ENCODE results near the gene SYCP1.
"Not testable (repeated sequence)": the region's sequence is repeated elsewhere in the genome, so short reads cannot be mapped to it uniquely, and the experiment has no call there.

Gene SYCP1

GRCh38 chr1:114854693-114855320 lies at the start of gene SYCP1:
SYCP1 (plus strand) TSS chr1:114854863; CDS start chr1:114855465, 602 bp downstream.
- intact Hi-C loops (cut with DNase I), result no loop called here
- no peak for DNase-seq

- intact Hi-C loops (cut with DNase I), result no loop called here
- DNase-seq, result no peak
These were observed 34.8 kb upstream of the SYCP1 start for GRCh38 chr1:114819869-114820268.

- DNase-seq, result no peak
- intact Hi-C loops (cut with DNase I), result no loop called here
These were observed 34.3 kb upstream of the SYCP1 start for GRCh38 chr1:114820392-114820791.

GRCh38 chr1:114821978-114822377 lies 32.7 kb upstream of the SYCP1 start:
- intact Hi-C loops (cut with DNase I), result no loop called here
- DNase-seq, result no peak

GRCh38 chr1:114828251-114828650 lies 26.4 kb upstream of the SYCP1 start:
- no peak for DNase-seq
- intact Hi-C loops (cut with DNase I), result no loop called here

- DNase-seq; intact Hi-C loops (cut with DNase I): not testable (repeated sequence)
These were observed 24.6 kb upstream of the SYCP1 start for GRCh38 chr1:114830075-114830474.

- intact Hi-C loops (cut with DNase I), result no loop called here
- DNase-seq, result no peak
These were observed 23.2 kb upstream of the SYCP1 start for GRCh38 chr1:114831276-114831994.

GRCh38 chr1:114832057-114832456 lies 22.6 kb upstream of the SYCP1 start:
- DNase-seq, result no peak
- intact Hi-C loops (cut with DNase I), result no loop called here

GRCh38 chr1:114833421-114833820 lies 21.2 kb upstream of the SYCP1 start:
- no peak for DNase-seq
- intact Hi-C loops (cut with DNase I), result no loop called here

GRCh38 chr1:114844270-114844669 lies 10.4 kb upstream of the SYCP1 start:
- intact Hi-C loops (cut with DNase I), result no loop called here
- no peak for DNase-seq

GRCh38 chr1:114853584-114853983 lies 1.1 kb upstream of the SYCP1 start:
- no peak for DNase-seq
- intact Hi-C loops (cut with DNase I), result no loop called here

- intact Hi-C loops (cut with DNase I), result no loop called here
- no peak for DNase-seq
These were observed 6.7 kb downstream of the SYCP1 start for GRCh38 chr1:114861384-114861783.

- intact Hi-C loops (cut with DNase I), result no loop called here
- DNase-seq, result peak in 2 of 10 donors; percentile 55 to 75
These were observed 37.7 kb downstream of the SYCP1 start for GRCh38 chr1:114892194-114892918.

- DNase-seq, result no peak
- intact Hi-C loops (cut with DNase I), result no loop called here
These were observed 42.1 kb downstream of the SYCP1 start for GRCh38 chr1:114896795-114897194.

- DNase-seq, result peak in 2 of 10 donors; percentile 43 to 83
- intact Hi-C loops (cut with DNase I), result no loop called here
These were observed 47.2 kb downstream of the SYCP1 start for GRCh38 chr1:114901814-114902213.

- DNase-seq, result peak in 1 of 10 donors; percentile 54
- intact Hi-C loops (cut with DNase I), result no loop called here
These were observed 47.7 kb downstream of the SYCP1 start for GRCh38 chr1:114902343-114902742.

- intact Hi-C loops (cut with DNase I), result no loop called here
- no peak for DNase-seq
These were observed 48.8 kb downstream of the SYCP1 start for GRCh38 chr1:114903480-114903879.

- intact Hi-C loops (cut with DNase I); DNase-seq: not testable (repeated sequence)
These were observed 61.1 kb downstream of the SYCP1 start for GRCh38 chr1:114915720-114916119.

- DNase-seq, result no peak
- intact Hi-C loops (cut with DNase I), result no loop called here
These were observed 71.9 kb downstream of the SYCP1 start for GRCh38 chr1:114926607-114927006.

- intact Hi-C loops (cut with DNase I), result no loop called here
- DNase-seq, result no peak
These were observed 72.7 kb downstream of the SYCP1 start for GRCh38 chr1:114927401-114927800.

GRCh38 chr1:114956570-114956969 lies 101.9 kb downstream of the SYCP1 start:
- intact Hi-C loops (cut with DNase I), result no loop called here
- DNase-seq, result no peak

- DNase-seq, result no peak
- intact Hi-C loops (cut with DNase I), result no loop called here
These were observed 104.8 kb downstream of the SYCP1 start for GRCh38 chr1:114959423-114959822.

All from posterior cingulate gyrus (tissue), 11 donors.